ENCODE results near the gene RIPK4.

Gene RIPK4

DNA sequence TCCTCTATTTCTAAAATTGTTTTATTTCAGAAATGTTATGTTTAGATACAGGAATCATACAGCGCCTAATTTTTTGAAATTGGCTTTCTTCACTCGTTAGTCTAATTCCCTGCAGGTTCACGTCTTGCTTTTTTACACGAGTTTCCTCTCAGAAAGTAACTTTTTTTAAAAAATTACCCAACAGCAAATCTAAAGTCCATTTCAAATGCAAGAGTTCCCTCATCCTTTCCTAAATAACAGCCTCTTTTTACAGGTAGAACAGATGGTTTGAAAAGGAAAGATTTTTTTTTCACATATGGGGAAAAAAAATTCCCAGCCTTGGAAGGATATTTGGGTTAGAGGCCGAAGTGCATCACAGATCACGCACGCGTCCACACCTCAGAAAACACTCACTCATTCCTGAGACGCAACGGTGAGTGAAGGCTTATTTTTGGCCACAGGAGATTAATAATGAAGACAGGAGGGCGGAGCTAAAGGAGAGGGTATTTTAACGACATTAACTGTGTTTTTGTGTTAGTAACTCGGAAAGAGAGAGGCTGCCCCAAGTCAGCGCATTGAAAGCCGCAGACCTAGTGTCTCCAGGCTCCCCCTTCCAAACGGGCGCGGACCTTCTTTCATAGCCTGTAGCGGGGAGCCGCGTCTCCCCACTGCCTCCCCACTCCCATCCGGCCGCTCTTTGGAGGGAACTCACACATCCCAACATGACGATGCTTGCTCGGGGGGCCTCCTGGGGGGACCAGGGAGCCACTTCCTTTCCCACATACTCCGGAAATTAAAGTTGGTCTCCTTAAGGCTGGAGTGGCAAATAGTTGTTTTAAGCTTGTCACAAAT lies 969 bp upstream of the RIPK4 start:
- DNase-seq: no peak

DNA sequence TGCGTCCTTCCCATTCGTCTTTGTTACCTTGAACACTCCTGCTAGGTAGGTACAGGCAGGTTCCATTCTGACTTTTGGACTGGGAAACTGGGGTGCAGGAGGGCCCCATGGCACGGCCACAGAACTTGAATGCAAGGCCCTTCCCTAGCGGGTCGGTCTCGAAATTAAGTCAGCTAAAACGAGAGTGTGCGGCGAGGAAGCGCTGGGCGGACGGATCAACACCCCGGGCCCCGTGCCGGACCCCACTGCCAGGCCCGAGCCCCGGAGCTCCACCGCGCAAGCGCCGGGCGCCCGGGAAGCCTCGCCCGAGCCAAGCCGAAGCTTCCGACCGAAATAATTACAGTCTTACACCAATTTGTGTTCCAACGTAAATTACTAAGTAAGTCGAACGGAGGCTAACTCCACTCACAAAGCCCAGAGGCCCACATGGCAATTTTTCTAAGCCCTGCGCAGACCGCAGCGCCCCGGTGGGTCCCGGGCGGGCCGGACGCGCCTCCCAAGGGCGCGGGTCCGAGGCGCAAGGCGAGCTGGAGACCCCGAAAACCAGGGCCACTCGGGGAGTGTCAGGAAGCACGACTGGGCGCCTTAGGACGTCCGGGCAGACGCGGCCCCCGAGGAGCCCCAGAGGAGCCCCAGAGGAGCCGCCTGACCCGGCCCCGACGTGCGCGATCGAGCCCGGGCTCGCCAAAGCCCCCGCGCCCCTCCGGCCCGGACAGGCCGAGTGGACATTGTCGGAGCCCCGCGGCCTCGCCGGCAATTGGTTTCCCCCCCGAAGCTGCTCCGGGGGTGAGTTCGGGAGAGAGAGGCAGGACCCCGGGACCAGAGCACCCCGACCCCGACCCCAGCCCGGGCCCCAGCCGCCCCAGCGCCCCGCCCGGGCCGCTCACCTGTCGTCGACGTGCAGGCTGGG lies 624 bp downstream of the RIPK4 start:
- no peak for DNase-seq

DNA sequence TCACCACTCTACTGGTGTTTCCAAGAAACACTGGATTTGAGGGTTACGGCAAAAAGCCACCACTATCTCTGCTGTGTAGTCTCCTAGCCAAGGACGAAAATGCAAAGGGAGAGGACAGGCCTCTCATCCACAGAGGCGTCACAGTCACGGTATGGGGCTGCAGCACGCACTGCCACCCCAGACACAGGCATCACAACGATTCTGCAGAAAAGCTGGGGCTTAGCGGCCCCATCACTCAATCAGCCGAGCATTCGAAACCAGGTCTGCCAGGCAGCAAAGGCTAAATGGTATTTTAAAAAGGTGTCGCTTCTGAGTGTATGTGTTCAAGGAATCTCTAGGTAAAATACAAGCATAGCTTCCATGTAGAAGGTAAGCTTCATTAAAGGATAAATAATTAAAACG lies 1.4 kb downstream of the RIPK4 start:
- DNase-seq: no peak

DNA sequence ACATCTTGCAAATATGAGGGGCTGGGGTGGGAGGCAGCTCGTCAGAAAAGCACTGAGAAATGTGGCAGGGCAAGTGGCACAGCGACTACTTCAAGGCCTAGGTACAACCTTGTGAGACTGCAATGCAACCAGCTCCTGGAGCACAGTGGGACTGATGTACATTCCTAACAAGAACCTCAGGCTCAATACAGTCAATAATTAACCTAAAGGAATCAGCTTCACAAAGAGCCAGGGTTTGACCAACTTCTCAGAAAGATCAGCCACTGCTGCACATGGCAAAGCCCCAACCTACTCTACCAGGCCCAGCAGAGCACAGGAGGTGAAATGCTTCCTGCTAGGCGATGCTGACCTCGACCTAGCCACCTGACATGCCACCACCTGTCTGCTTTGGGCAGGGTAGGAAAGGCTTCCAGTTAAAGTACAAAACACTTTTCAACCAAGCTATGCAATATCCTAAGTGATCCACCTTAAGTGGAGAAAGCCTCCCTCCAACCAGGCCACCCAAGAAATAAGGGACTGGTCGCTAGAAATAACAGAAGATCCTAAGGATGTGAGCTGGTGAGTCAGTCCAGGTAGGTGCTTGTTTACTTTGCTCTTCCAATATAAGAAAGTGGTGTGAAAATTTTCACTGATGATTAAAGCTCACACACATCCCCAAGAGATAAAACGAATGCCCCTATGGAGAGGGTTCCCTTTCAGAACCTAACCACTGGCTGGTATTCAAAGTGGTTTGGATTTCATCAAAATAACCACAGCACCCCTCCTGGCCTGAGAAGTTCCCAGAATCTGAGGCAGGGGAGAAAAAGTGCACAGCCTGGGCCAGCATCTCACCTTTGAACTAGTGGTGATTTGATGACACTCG lies 2.1 kb downstream of the RIPK4 start:
- no peak for DNase-seq

DNA sequence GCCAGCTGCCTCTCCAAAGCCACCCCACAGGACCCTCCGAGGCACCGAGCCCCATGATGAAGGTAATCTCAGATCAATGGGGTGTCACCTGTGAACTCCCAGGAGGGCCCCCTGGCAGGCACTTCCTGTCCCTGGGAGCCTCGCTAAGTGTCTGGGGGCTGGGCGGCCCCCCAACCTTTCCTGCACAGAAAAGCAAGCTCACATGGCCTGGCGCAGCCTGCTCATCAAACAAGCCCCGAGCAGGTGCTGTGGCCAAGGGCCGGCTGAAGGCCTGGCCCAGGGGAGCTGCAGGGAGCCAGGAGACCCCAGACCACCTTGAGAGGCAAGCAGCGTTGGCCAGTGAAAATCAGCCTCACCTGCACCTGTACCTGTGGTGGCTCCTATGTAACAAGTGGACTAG lies 2.9 kb downstream of the RIPK4 start:
- DNase-seq: no peak

DNA sequence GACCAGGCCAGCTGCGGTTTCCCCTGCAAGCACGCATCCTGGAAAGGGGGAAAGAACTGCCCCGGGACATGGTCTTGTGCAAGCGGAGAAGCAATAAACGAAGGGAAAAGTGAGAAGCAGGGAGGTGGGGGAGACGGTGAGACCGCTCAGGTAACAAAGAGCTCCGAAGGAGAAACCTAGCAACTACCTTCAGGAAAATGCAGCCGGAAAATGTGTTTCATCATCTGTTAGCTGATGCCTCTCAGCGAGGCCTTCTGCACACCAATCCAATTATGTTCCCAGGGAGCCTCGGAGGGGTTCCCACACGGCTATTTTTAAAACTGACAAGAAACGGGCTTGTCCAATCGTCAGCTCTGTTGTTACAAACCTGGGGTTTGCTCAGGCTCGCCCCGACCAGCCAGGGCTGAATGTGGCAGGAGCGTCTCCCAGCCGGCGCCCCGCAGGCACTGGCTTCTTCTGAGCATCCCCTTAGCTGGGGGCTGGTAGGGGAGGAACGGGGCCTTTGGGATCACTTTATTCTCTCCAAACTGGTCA lies 3.4 kb downstream of the RIPK4 start:
- no peak for DNase-seq

DNA sequence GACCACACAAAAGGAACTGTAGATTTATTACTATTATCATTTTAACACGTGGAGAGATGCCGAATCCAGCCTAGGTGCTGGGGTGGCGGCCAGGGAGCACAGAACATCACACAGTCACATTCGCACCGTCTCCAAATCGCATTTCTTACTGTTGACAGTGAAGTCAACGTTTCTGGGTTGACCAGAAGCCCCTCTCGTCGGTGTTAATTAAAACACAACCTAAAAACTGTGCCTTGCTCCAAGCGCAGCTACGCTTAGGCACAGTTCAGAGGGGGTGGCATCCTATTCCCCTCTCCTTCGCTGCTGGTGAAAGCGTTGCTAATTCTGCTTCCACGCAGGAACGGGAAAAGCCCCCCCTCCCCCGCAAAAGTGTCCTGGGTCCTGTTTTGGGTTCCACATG lies 4.1 kb downstream of the RIPK4 start:
- no peak for DNase-seq

DNA sequence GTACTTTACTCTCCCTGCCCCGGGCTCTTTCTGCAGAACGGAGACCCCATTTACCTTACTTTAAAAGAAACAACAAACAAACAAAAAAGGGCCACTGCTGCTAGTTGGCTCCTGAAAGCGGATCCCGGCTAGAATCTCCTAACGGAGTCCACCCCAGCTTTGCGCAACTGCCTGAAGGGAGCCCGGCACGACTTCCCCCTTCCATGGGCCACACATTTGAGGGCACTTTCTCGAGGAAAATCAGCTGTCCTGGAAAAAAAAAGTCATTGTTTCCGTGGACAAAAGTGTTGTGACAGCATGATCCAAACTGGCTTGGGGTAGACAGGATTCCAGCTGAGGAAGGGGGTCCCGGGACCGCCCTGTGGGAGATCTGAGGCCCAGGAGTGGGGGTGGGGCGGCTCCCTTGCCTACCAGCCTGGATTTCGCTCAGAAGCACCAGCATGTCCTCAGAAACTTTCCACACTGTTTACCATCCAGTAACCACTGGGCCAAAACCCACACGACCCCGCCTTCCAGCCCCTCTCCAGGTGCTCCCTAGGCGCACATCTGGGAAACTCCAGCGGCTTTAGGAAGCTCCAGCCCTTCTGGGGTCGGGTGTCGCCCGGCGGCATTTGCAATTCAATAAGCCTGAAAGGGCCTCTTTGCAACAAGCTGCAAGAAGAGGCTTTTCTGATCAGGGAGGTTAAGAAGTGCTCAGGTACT lies 4.8 kb downstream of the RIPK4 start:
- DNase-seq: no peak

DNA sequence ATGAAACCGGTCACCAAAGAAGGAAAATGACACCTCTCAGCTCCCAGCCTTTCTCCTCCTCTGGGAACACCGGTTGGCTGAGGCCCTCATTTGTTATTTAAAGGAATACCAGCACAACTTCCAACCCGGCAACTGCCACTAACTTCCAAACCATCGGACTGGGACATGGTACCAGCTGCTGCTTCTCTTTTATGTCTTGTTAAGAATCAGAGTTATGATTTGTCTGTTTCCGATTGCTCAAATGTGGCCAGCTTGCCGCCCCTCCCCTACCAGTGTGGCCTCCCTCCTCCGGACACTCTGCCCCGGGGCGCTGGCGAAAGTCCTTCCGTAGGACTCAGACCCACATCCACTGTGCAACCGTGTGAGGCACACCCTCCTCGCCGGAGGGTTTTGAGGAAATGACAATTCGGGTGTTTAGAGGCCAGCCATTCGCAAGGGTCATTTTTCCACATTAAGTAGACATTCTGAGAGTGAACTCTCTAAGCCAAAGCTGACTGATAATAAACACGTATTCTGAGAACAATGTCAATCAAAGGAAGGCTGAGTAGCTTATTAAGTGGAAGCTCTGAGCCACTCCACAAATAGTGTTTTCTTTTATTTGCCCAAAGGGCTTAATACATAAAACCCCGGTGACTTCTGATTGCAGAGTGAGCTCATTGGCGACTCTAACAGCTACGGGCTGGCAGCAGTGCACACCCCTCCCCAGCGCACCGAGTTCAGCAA lies 5.5 kb downstream of the RIPK4 start:
- DNase-seq: no peak

DNA sequence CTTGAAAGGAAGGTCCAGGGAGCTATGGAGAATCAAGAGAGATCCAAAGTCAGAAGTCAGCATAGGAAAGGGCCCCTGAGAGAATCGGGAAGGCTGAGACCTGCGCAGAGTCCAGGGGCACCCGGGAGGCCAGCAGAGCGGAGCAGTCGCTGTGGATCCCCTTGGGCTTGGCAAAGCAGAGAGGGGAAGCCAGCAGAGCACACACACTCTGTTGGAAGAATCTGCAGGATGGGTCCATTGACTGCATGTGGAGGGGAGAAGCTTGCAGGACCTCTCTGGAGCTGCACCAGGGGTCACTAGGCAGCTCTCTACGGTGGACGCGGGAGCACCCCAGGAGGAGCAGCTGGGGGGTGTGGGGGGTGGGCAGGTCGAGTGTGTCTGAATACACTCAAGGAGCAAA lies 6.4 kb downstream of the RIPK4 start:
- DNase-seq: no peak

DNA sequence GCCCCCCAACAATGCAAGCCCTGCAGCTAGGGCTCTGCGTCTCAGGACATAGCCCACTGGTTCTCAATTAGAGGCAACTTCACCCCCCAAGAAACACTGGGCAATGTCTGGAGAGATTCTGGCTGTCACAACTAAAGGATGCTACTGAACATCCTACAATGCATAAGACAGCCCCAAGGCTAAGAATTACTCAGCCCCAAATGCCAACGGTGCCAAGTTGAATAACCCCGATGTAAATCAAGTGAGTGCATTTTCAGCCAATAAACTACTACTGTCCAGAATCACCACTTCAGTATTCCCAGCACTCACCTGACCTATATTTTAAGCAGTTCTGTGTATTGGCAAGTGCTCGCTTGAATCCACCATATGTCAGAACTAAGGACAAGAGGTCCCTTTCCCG lies 6.9 kb downstream of the RIPK4 start:
- DNase-seq: no peak

DNA sequence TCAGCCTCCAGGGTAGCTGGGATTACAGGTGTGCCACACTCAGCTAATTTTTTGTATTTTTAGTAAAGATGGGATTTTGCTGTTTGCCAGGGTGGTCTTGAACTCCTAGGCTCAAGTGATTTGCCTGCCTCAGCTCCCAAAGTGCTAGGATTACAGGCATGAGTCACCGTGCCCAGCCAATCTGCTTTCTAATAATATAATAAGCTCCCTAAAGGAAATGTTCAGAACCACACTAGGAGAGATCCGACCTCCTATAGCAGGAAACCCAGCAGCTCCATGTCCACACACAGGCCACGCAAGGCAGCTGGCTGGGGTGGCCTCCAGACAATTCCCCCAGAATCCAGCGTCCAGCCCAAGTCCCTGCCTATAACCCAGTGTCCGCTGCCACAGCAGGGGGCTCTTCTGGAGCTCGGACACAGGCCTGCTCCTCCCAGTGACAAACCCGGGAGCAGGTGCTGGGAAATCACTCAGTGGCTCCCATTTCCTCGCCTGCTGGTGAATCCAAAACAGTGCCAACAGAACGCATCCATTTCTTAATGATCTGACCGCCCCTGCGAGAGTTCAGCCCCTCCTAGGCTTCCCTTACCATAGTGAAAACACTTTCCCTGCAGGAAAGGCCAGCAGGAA lies 7.5 kb downstream of the RIPK4 start:
- no peak for DNase-seq

DNA sequence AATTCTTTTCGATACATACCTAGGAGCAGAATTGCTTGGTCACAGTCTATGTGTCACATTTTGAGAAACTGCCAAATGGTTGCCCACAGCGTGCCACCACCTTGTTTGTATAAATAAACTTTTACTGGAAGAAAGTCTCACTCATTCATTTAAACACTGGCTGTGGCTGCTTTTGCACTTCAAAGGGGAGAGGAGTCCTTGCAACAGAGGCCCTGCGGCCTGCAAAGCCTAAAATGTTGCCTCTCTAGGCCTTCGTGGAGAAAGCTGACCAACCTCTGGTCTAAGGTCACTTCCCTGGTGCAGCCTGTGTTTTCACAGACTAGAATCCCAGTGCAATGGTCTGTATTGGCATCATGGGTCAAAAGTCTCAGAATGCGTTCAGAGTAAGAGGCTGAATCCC lies 8.3 kb downstream of the RIPK4 start:
- DNase-seq: no peak

DNA sequence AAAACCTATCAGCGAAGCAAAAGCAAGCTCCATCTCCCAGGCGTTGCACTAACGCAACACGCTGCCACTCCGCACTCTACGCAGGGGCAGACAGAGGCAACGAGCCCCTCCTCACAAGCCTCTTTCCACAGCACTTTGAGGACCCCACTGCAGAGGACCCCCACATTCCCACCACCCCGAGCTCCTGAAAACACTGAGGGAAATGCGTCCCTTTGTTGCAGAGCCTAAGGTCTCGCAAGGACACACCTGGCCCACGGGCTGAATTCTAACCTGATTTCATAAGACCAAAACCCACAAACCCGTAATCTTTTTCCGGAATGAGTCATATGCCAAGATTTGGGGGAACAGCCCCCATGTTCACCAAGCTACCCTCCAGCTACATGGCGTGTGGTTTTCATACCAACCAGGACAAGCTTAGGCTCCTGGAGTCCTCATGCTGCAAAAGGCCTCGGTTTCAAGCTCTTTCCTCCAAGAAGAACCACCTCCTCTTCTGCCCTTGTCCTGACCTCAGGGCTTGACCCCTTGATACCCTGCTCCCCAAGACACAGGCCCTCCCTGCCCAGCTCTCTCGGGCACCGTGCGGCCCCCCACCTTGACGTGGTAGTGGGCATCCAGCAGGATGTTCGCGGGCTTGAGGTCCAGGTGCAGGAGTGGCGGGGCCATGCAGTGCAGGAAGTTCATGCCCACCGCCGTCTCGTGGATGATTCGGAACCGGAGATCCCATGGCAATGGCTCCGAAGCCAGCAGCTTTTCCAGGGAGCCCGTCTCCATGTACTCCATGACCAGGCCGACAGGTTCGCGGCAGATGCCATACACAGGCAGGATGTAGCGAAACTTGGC lies 10.7 kb downstream of the RIPK4 start:
- no peak for DNase-seq

DNA sequence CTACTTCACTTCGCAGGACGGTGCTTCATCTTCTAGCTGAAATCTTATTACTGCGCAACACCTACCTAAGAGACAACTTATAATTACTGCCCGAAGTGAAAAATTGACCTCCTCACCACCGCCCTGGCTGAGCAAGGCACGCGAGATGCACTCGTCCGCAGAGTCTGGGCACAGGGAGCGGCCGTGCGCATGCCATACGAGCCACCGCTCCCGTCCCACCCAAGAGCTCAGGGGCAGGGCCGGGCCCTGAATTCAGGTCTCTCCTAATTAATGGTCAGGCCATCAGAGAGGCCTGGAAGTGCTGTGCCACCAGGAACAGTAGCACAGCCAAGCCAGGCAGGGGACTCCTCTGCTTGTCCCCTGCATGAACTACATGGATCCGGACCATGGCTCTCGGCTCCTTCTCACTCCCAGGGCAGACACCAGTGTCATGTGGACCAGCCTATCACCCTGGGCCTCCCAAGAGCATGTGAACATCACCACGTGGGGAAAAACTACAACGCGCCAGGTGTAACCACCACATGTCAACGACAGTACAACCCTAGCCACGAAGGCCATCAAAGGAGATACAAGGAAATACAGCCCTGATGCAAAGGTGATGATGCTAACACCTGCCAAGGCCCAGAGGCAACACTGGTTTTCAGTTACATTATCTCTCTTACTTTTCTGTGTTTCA lies 11.5 kb downstream of the RIPK4 start:
- DNase-seq: no peak

DNA sequence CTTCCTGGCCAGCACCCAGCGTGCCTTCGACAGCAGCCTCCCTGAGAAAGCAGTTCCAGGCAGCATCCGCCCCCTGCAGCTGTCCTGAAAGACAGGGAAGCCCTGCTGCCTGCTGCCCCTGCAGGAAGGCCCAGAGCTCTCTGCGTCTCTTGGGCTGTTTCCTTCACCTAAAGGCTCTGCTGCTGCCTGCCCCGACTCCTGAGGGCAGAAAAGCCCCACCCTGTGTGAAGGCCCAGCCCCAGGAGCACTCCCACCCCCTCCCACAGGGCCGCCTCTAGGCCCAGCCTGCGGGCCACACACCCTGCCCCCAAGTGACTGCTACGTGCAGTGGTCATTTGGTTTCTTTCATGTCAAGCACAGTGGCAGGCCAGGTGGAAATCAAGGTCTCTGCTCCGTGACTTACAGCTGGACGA lies 12.4 kb downstream of the RIPK4 start:
- DNase-seq: no peak

DNA sequence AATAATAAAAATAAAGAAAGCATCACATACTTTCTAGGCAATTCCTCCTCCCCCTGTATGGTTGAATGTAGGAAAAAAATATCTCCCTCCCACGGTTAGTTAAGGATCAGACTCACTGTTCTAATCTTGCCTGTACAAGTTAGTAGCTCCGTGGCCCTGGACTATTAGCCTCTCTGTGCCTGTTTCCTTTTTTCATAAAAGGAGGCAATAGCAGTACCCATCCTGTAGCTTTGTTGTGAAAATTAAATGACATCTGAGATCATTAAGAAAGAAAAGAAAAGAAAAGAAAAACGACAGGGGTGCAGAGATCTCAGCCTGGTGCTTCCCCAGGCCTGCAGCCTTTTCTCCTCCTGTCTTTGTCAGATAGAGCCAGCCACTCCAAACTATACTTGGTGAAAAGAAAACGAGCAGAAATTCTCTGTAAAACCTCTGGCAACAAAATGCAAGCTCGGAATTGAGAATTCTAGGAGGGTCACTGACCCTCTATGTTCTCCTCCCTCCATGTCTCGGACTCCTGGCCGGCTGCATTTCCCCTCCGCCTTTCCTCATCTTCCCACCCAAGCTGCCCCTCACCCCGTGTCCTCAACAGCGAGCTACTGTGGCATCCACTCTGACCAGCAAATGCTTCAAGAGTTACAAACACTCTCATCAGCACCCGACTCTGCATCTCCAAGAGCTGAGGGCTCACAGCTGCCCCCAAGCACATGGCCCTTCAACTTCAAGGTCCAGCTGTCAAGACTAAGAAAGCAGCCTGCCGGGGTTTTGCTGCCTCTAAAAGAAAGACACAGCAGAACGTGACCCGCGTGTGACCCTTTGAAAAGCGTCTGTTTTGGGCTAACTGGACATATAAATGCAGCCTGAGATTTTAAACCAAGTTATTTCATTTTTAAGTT lies 13.6 kb downstream of the RIPK4 start:
- DNase-seq: no peak

DNA sequence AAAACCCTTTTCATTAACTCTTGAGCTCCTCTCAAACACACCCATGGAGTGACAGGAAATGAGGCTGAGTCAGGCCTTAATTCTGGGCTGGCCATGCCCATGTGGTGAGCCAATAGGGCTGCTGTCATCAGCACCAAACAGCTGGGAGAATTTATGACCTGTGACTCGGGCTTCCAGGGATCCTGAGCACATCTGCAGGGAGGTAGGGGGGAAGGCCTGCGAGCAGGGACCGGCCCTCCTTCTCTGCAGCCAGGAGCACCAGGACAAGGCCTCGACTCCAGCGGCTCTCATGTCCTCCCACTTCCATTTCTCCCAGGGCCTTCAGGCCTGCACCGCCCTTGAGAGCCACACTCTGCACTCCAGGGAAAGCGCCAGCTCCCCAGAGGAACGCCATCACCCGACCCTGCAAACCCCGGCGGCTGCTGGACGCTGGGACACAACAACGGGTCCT lies 14.6 kb downstream of the RIPK4 start:
- DNase-seq: no peak

Data from activated naive CD4-positive, alpha-beta T cell treated with anti-CD3 and anti-CD28 coated beads, Interleukin-2, amount 50 U/mL, for 16 hours (primary cell).